Ramos (cell line): Measurements from ENCODE around the gene GOLGA3.

Experiments
- in situ Hi-C: fragments of 300-500 bp; cut with MboI; formaldehyde crosslinking; loops from one replicate; pipeline ENCODE4 v1.14.3; 2022; ENCODE audit warnings: low sequenced_read_pairs; ENCODE audit not compliant: unreplicated experiment

Gene GOLGA3

DNA sequence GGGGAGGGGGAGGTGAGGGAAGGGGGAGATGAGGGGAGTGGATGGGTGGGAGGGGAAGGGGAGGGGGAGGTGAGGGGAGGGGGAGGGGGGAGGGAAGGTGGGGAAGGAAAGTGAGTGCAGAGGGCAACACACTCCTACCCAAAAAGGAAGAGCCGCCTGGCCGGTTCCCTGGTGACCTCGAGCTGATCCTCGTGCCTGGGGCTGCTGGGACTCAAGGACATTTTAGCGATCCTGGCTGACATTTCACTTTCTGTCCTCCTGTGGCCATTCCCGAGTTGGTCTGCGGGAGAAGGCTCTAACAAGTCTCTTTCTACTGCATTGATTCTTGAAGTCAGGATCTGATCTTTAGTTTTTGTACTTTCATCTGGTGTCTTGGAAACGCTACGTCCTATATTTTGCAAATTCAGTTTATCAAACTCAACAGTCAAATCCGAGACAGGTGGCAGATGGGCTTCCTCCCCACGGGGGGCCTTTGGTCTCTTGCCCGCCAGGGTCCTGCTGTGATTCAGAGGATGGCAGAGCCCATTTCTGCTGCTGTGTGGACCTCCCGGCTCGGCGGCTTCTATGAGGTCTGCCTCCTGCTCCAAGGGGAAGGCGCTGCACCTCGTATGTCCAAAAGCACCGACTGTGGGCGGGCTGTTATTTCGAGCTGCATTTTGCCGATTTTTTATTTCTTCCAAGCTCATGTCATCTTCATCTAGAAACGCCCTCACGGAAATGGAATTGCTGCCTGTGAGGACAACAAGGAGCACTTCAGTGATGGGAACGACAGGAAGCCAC is 98.9 kb downstream of the GOLGA3 start:
- in situ Hi-C loops = no loop called here

DNA sequence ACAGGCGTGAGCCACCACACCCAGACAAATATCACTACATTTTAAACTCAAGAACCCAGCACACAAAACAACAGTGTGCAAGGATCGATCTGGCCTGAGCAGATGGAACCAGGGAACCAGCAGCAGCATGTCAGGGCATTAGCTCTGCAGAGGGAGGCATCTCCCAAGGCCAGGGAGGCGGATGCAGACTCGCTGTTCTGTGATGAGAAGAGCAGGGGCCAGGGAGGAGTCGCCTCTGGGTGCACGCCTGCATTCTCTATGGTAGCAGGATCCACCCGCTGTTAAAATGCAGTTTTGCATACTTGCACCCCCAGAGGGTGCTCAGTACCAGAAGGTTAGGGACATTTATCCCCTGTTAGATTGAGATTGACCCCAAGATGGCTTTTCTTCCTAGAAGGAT is 100.2 kb downstream of the GOLGA3 start:
- in situ Hi-C loops = no loop called here

DNA sequence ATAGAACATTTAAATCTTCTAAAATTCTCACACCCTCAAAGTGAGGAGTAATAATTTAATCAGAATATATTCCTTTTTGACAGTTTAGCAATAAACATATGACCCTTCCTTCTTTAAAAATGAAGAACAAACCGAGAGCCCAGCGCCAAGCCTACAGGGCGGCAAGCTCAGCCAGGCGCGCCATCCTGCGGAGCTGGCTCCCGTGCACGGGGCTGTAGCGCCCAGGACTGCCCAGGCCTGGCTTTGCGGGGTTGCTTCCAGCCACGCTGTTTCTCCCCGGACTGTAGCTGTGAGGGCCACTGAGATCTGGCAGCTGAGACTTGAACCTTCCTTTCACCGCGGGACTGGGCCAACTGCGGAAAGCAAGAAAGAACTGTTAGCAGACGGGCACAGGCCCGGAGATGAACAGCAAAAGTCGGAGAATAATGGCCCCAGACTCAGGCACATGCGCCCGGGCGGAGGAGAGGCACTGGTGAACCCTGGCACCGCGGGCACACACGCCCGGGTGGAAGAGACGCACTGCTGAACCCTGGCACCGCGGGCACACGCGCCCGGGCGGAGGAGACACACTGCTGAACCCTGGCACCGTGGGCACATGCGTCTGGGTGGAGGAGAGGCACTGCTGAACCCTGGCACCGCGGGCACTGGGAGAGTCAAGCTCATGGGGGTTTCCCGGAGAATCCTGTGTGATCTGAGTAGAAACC is 101.4 kb downstream of the GOLGA3 start:
- in situ Hi-C loops = no loop called here

DNA sequence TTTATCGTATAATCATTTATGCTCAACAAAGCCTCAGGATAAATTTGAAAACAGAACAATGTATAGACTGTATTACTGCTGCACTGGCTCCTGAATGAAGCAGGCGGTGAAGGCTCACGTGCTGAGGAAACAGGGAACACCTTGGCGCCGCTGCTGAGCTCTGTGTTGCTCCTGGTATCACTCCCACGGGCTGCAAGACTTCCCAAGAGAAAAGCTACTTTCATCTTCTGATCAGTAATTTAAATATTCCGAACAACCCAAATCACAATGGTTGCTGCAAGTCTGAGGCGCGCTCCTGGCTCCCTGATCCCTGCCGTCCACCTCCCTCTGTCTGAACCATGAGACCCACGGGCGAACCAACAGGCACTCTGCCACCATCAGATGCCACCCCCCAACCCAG is 102.3 kb downstream of the GOLGA3 start:
- in situ Hi-C loops = no loop called here

DNA sequence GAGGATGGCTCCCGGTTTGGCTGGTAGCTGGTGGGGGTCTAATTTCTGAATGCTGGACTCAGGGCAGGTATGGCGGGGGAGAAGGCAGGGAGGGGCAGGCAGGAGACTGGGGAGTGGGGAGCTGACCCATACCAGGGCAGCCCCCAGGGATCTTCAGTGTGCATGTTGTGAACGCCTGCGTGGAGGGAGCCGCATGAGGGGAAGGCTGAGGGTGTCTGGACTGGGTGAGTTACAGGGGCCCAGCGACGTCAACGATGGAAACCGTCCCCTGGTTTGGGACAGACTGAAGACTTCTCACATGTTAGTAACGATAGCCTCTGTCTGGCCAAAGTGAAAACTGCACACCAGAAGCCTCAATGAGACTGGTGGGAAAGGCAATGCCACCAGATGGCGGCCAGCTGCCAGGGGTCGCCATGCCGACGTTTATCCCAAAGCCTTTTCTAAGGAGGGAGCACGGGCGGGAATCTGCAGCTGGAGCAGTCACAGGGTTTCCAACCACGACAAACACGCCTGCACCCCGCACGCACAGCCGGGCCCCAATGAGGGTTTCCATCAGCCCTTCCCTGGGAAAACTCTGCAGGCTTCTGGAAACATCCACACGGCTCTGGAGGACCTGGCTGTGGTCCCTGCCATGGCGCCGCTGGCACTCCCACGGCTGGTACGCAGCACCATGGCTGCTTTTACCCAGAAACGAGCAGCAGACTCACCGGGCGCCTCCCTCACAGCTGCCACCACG is 104.0 kb downstream of the GOLGA3 start:
- in situ Hi-C loops = no loop called here

DNA sequence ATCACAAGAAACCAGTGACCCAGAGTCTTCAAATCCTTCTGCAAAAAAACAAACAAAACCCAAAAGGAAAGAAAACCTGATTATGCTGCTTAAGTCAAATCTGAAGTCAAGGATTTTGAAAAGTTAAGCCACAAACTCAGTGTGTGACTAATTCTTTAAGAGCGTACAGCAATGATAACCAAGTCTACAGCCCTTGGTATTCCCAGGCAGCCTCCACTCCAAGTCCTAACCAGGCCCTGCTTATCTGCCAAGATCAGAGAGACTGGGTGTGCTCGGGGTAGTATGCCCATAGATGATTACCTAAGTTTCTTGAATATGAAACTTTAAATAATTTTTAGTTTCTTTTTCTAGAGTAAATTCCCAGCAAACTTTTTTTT is 104.9 kb downstream of the GOLGA3 start:
- in situ Hi-C loops = no loop called here

DNA sequence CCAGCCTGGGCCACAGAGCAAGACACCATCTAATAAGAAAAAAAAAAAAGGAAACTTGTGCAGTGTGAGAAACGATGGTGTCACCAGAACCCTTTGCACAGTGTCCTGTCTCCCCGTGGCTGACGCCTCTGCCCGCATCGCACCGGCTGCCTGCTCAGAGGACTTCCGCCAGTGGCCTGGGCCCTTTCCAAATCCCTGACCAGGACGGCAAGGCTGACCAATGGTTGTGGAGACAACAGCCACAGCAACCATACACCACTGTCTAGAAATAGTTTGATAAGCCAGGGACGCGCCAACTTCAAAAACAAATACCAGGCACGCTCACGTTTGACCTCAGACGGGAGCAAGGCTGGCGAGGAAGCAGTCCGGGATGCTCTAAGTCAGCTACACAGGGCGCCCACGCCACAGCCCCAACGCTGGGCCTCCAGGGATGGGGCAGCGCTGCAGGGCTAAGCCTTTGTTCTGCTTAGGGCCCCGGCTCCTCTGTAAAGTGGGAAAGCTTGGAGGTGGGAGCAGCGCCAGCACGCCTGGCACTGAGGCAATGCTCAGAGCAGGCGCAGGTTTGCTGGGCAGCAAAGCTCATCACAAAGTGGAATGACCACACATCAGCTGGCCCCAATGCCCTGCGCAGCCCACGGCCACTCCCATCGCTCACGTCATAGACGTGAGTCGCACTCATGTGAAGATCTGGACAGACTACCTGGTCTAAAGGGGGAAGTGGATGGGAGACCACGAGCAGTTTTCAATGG is 105.5 kb downstream of the GOLGA3 start:
- in situ Hi-C loops = no loop called here

DNA sequence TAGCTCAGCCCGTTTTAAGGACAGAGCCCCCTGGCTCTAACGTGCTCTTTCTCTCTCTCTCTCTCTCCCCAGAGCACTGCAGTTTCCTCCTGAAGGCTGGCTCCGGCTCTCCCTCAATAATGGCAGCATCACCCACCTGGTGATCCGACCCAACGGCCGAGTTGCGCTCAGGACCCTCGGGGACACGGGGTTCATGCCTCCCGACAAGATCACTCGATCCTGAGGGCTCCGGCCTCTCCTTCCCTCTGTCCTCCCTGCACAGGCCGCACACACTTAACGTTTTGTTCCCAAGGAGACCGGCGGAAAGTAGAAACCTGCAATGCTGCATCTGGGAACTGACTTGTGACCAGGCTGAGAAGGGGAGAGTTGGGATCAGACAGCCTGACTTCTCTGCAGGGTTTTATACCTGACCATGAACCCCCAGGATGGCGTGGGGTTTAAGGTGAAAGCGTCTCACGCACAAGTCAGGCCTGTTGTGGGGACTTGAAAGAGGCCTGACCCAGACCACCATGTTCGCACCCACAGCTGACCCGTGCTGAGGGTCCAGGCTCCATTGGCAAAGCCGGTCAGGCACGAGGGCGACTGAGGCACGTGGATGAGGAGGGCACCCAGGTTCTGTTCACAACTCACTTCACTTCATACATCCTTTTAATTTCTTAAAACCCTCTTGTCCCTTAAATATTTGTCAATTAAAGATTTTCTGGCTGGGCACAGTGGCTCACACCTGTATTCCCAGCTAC is 107.9 kb downstream of the GOLGA3 start:
- in situ Hi-C loops = no loop called here

DNA sequence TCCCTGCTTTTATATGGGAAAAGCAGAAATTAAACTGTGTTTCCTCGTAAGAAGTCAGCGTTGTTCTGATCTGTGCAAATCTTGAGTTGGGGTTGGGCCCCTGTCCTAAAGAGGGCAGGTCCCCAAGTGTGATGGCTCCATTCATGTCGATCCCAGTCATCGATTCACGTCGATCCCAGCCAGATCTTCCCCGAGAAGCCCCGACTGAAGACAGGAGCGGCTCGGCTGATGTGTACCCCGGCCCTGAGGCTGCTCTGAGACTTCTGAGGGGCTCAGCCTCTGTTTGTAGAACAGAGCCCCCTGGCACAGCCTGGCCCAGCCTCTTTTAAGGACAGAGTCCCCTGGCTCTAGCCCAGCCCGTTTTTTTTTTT is 108.7 kb downstream of the GOLGA3 start:
- in situ Hi-C loops = no loop called here

DNA sequence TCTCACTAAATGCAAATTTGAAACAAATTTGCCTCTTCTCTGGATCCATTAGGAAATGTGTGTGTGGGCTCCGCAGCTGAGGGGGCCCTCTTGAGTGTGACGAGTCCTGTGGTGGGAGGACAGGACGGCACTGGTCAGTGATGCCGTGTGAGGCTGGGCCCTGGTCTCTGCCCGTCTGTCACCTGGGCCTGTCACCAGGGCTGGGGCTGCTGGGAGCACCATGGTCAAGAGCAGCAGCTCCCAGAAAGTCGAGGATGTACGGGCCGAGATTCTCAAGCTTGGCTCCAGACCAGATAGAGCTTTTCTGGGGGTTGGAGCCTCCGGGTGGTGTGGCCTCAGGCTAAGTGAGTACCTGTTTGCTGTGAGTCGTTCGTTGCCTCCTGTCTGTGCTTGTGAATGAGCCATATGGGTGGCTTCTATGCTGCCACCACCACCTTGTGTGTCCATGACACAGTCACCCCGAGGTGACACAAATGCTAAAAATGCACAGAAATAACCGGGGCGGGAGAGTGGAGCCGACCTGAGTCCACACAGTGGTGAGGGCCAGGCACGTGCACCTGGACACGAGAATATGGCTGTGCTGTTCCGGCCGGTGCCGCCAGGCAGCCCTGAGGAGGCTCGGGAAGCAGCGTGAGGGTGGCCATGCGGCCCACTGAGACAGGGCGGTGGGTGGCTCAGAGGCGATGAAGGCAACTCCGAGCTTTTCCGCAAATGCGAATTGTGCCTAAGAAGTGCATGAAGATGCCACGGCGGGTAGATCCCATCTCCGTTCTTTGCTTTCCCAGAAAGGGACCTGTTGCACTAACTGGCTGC is 109.3 kb downstream of the GOLGA3 start:
- in situ Hi-C loops = no loop called here
